Measurements from ENCODE around the gene CST9.
"Not testable (repeated sequence)": the region's sequence is repeated elsewhere in the genome, so short reads cannot be mapped to it uniquely, and the experiment has no call there.

Gene CST9

GRCh38 chr20:23636908-23637281 lies 31.2 kb upstream of the CST9 start:
- Histone ChIP-seq H3K4me3 (IDR thresholded peaks at IDR 0.05; ENCODE audit: insufficient read depth, low read depth, low read length) (no peak overlapping the region), H3K9ac (peak overlapping the region; percentile 74; the same call in 1 of the 2 replicates), H3K36me3 (ENCODE audit: insufficient read depth) (no peaks in the 10 kb centered on the region), H3K27me3 (ENCODE audit: insufficient read depth, low read depth) (no peaks in the 10 kb centered on the region), H2AFZ (ENCODE audit: low read depth) (peak overlapping the region; percentile 76; the same call in 1 of the 2 replicates), H4K20me1 (ENCODE audit: insufficient read depth) (no peaks in the 10 kb centered on the region), H3K4me2 (peak overlapping the region; percentile 66), H3K79me2 (ENCODE audit: insufficient read depth, low read depth) (no peaks in the 10 kb centered on the region), H3K4me1 (ENCODE audit: low read depth, poor library complexity, severe bottlenecking) (no peaks in the 10 kb centered on the region), H3K27ac (no peak overlapping the region)
- TF ChIP-seq, protein P1, sequence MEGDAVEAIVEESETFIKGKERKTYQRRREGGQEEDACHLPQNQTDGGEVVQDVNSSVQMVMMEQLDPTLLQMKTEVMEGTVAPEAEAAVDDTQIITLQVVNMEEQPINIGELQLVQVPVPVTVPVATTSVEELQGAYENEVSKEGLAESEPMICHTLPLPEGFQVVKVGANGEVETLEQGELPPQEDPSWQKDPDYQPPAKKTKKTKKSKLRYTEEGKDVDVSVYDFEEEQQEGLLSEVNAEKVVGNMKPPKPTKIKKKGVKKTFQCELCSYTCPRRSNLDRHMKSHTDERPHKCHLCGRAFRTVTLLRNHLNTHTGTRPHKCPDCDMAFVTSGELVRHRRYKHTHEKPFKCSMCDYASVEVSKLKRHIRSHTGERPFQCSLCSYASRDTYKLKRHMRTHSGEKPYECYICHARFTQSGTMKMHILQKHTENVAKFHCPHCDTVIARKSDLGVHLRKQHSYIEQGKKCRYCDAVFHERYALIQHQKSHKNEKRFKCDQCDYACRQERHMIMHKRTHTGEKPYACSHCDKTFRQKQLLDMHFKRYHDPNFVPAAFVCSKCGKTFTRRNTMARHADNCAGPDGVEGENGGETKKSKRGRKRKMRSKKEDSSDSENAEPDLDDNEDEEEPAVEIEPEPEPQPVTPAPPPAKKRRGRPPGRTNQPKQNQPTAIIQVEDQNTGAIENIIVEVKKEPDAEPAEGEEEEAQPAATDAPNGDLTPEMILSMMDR (conservative IDR thresholded peaks at IDR 0.05; ENCODE audit: low read depth, low read length), result no peak

GRCh38 chr20:23636182-23636907 lies 30.6 kb upstream of the CST9 start:
- Histone ChIP-seq H3K9ac (no peak overlapping the region), H3K4me3 (IDR thresholded peaks at IDR 0.05; ENCODE audit: insufficient read depth, low read depth, low read length) (no peak overlapping the region), H3K79me2 (ENCODE audit: insufficient read depth, low read depth) (no peaks in the 10 kb centered on the region), H3K36me3 (ENCODE audit: insufficient read depth) (no peaks in the 10 kb centered on the region), H3K27me3 (ENCODE audit: insufficient read depth, low read depth) (no peaks in the 10 kb centered on the region), H3K27ac (no peak overlapping the region), H2AFZ (ENCODE audit: low read depth) (no peak overlapping the region), H4K20me1 (ENCODE audit: insufficient read depth) (no peaks in the 10 kb centered on the region), H3K4me2 (0 out of 2 replicates have a peak overlapping the region, but pooled peaks have one; percentile 66), H3K4me1 (ENCODE audit: low read depth, poor library complexity, severe bottlenecking) (no peaks in the 10 kb centered on the region)
- TF ChIP-seq, protein P1 (conservative IDR thresholded peaks at IDR 0.05; ENCODE audit: low read depth, low read length), result no peak

GRCh38 chr20:23635768-23636090 lies 30.0 kb upstream of the CST9 start:
- H4K20me1 ChIP-seq (ENCODE audit: insufficient read depth); H3K4me3 ChIP-seq (IDR thresholded peaks at IDR 0.05; ENCODE audit: insufficient read depth, low read depth, low read length); H3K36me3 ChIP-seq (ENCODE audit: insufficient read depth); H3K4me1 ChIP-seq (ENCODE audit: low read depth, poor library complexity, severe bottlenecking); H3K27me3 ChIP-seq (ENCODE audit: insufficient read depth, low read depth); H3K27ac ChIP-seq; H2AFZ ChIP-seq (ENCODE audit: low read depth); H3K4me2 ChIP-seq; H3K9ac ChIP-seq; H3K79me2 ChIP-seq (ENCODE audit: insufficient read depth, low read depth): not testable (repeated sequence)

DNA sequence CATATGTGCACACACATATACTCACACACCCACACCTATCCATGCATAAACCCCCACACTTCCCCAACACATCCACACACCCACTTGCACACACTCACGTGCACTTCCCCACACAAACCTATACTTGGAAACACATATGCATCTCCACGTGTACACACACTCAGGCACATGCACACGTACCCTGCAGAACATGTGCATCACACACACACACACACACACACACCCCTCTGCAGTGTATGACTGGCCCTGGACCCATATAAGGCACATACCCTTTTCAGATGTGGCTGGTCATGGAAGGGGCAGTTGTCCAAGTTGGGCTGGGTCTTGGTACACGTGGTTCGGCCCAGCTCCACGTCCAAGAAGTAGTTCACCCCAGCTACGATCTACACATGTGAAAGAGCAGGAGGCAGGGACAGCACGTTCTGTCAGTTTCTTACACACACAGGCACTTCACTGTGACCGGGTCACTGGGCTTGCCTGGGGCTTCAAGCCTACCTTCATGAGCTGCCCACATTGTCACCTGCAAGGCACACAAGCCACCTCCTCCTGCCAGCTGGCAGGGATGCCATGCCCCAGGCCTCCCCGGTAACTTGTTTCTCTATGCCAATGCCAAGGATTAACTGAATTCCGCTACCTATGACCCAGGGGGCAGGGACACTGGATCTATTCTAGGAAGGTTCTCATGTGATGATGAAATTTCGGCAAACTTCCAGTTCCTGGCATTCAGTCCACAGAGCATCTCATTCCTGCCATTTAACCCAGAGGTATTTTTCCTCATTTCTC lies 29.5 kb upstream of the CST9 start:
- Histone ChIP-seq H3K36me3 (ENCODE audit: insufficient read depth) (no peaks in the 10 kb centered on the region), H3K4me3 (IDR thresholded peaks at IDR 0.05; ENCODE audit: insufficient read depth, low read depth, low read length) (no peak overlapping the region), H3K27ac (no peak overlapping the region), H3K9ac (no peak overlapping the region), H3K27me3 (ENCODE audit: insufficient read depth, low read depth) (no peaks in the 10 kb centered on the region), H3K4me2 (no peak overlapping the region), H4K20me1 (ENCODE audit: insufficient read depth) (no peaks in the 10 kb centered on the region), H3K4me1 (ENCODE audit: low read depth, poor library complexity, severe bottlenecking) (no peaks in the 10 kb centered on the region), H3K79me2 (ENCODE audit: insufficient read depth, low read depth) (no peaks in the 10 kb centered on the region), H2AFZ (ENCODE audit: low read depth) (no peak overlapping the region)
- TF ChIP-seq, protein P1 (conservative IDR thresholded peaks at IDR 0.05; ENCODE audit: low read depth, low read length), result no peak

Data from KMS-11 (cell line).